WTC11 (cell line): ENCODE measurements around the gene RAB11FIP5.

Experiments used
- CREM ChIP-seq: sonication (generic); formaldehyde crosslinking; IDR thresholded peaks from 2 replicates; pipeline ENCODE4 v1.8.1; 2022; ENCODE audit warnings: mild to moderate bottlenecking, missing genetic modification reagents, moderate library complexity
- ESRRA ChIP-seq: sonication (generic); formaldehyde crosslinking; IDR thresholded peaks from 2 replicates; pipeline ENCODE4 v1.8.1; 2022; ENCODE audit warnings: mild to moderate bottlenecking, missing genetic modification reagents, borderline replicate concordance
- FOXK1 ChIP-seq: sonication (generic); formaldehyde crosslinking; IDR thresholded peaks from 2 replicates; pipeline ENCODE4 v1.8.0; 2022; ENCODE audit warnings: mild to moderate bottlenecking, moderate library complexity, missing genetic modification reagents
- USF2 ChIP-seq: sonication (generic); formaldehyde crosslinking; IDR thresholded peaks from 2 replicates; pipeline ENCODE4 v1.8.1; 2023; ENCODE audit warnings: mild to moderate bottlenecking, missing genetic modification reagents, moderate library complexity
- TF ChIP-seq, protein P1 (sequence below): fragments of 200-600 bp; IDR thresholded peaks from 2 replicates; pipeline ENCODE4 v1.8.0; 2022; ENCODE audit warnings: antibody characterized with exemption
- TF ChIP-seq, protein P2 (sequence below): sonication (generic); formaldehyde crosslinking; IDR thresholded peaks from 2 replicates; pipeline ENCODE4 v1.8.0; 2022; ENCODE audit warnings: mild to moderate bottlenecking, missing genetic modification reagents
- TF ChIP-seq, protein P3 (sequence below): sonication (generic); formaldehyde crosslinking; IDR thresholded peaks from 2 replicates; pipeline ENCODE4 v1.8.1; 2022; ENCODE audit warnings: mild to moderate bottlenecking, moderate library complexity, missing genetic modification reagents

GRCh38 chr2:73085691-73086090 lies 27.1 kb downstream of the RAB11FIP5 start:
- TF ChIP-seq FOXK1 (CRISPR knock-in tag) (no peak), ESRRA (CRISPR knock-in tag) (no peak), CREM (CRISPR knock-in tag) (no peak), USF2 (no peak)
- TF ChIP-seq, protein P1, sequence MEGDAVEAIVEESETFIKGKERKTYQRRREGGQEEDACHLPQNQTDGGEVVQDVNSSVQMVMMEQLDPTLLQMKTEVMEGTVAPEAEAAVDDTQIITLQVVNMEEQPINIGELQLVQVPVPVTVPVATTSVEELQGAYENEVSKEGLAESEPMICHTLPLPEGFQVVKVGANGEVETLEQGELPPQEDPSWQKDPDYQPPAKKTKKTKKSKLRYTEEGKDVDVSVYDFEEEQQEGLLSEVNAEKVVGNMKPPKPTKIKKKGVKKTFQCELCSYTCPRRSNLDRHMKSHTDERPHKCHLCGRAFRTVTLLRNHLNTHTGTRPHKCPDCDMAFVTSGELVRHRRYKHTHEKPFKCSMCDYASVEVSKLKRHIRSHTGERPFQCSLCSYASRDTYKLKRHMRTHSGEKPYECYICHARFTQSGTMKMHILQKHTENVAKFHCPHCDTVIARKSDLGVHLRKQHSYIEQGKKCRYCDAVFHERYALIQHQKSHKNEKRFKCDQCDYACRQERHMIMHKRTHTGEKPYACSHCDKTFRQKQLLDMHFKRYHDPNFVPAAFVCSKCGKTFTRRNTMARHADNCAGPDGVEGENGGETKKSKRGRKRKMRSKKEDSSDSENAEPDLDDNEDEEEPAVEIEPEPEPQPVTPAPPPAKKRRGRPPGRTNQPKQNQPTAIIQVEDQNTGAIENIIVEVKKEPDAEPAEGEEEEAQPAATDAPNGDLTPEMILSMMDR = peak; percentile 81
- TF ChIP-seq, protein P2, sequence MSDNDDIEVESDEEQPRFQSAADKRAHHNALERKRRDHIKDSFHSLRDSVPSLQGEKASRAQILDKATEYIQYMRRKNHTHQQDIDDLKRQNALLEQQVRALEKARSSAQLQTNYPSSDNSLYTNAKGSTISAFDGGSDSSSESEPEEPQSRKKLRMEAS (CRISPR knock-in tag) = no peak
- TF ChIP-seq, protein P3, sequence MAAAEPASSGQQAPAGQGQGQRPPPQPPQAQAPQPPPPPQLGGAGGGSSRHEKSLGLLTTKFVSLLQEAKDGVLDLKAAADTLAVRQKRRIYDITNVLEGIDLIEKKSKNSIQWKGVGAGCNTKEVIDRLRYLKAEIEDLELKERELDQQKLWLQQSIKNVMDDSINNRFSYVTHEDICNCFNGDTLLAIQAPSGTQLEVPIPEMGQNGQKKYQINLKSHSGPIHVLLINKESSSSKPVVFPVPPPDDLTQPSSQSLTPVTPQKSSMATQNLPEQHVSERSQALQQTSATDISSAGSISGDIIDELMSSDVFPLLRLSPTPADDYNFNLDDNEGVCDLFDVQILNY (CRISPR knock-in tag) = no peak
